CD4-positive, alpha-beta T cell treated with Interleukin-15 for 1 hour (primary cell): ENCODE measurements around the gene ZAP70.

Experiments used
- DNase-seq: peaks from one replicate; pipeline ENCODE4 v3.0.0-alpha.2; 2020

ZAP70 gene

GRCh38 chr2:97755491-97755890 is 42.1 kb downstream of the ZAP70 start:
- no peak for DNase-seq

DNA sequence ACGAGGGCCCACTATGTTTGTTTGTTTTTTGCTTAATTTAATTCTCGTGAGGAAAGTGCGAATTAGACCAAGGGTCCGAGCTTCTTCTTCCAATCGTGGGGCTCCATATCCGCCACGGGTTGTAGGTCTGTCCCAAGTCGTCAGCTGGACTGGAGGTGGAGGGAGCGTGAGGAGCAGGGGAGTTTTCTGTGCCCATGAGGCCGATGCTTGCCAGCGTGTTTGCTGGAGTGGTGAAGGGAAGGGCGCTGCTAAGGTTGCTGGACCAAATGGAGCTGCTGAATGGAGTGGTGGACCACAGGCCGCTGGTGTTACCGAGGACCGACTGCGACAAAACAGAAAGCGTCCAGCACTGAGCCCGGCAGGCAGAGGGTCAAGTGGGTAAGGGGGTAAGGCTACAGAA is 43.7 kb downstream of the ZAP70 start:
- DNase-seq = no peak

- DNase-seq = no peak
These were observed 44.8 kb downstream of the ZAP70 start for GRCh38 chr2:97758131-97758705.

- no peak for DNase-seq
These were observed 46.5 kb downstream of the ZAP70 start for GRCh38 chr2:97759727-97760407.

GRCh38 chr2:97760480-97761049 is 47.2 kb downstream of the ZAP70 start:
- no peak for DNase-seq

DNA sequence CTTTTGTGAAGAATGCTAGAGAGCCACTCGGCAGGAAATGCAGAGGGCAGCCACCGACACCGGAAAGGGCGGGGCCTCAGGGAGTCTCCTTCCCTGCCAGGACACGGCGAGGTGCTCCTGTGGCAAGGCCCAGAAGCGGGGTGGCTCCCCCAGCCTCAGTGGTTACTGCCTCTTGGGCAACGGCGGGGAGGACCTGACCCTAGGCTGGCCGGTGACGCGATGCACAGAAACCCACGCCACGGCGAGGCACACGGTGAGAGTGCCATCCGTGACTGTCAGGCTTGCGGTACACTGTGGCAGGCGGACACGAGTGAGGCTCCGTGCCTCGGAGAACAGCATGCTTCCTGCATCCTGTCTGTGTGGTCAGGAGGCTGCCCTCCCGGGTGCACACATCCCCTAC is 47.8 kb downstream of the ZAP70 start:
- DNase-seq = peak; percentile 24

- no peak for DNase-seq
These were observed 49.9 kb downstream of the ZAP70 start for GRCh38 chr2:97763176-97763845.

- DNase-seq = no peak
These were observed 51.3 kb downstream of the ZAP70 start for GRCh38 chr2:97764559-97765263.

GRCh38 chr2:97765933-97766332 is 52.6 kb downstream of the ZAP70 start:
- no peak for DNase-seq

DNA sequence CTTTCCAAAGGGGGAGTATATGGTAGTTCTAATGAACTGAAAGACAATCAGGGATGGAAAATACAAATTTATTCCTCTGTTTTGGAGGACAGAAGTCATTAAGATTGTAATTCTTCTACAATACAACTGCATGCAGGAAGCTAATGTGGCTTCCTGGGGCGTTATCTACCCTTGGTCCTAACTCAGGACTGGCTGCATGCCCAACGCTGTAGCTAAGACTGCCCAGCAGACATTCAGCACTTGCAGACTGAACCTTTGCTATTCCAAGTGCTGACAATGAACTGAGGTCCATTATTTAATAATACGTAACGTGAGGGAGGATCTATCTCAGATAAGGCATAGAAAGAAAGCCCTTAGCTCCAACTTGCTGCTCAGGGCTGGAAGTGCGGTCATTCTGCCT is 53.2 kb downstream of the ZAP70 start:
- DNase-seq = no peak

GRCh38 chr2:97769308-97769707 is 55.9 kb downstream of the ZAP70 start:
- DNase-seq = no peak

GRCh38 chr2:97769711-97770110 is 56.3 kb downstream of the ZAP70 start:
- DNase-seq = no peak

GRCh38 chr2:97770445-97770844 is 57.1 kb downstream of the ZAP70 start:
- DNase-seq = no peak

DNA sequence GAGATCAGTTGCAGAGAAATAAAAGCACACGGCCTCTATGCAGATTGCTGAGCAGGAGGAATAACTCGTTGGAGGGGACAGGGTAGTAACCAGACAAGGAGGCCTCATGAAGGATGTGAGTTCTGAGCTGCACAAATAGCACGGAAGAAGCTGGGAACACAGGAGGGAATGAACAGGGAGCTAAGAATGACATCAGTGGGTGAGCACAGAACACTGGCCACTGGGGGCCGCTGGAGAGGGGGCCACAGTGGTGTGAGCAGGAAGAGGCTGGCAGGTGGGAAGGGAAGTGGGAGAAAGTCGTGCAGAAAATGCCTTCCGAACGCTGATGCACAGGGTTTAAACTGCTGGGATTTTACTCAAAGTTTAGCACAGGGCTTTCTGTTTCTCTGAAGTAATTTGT is 61.0 kb downstream of the ZAP70 start:
- DNase-seq = no peak

- DNase-seq = no peak
These were observed 61.7 kb downstream of the ZAP70 start for GRCh38 chr2:97775074-97775473.

- DNase-seq = no peak
These were observed 65.8 kb downstream of the ZAP70 start for GRCh38 chr2:97779141-97779540.

GRCh38 chr2:97781981-97782380 is 68.6 kb downstream of the ZAP70 start:
- DNase-seq = no peak

- no peak for DNase-seq
These were observed 71.6 kb downstream of the ZAP70 start for GRCh38 chr2:97784953-97785352.

DNA sequence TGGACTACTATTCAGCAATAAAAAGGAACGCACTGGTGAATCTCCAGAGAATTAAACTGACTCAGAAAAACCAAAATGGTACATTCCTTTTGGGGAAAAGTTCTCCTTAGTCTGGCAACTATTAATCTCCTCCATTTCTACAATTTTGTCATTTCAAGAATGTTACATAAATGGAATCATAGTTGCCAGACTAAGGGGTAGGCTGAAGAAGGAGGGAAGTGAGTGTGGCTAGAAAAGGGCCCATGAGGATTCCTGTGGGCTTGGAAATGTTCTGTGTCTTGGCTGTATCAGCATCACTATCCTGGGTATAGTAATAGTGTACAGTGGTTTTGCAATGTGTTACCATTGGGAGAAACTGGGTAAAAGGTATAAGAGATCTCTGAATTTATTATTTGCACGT is 72.4 kb downstream of the ZAP70 start:
- DNase-seq = no peak

DNA sequence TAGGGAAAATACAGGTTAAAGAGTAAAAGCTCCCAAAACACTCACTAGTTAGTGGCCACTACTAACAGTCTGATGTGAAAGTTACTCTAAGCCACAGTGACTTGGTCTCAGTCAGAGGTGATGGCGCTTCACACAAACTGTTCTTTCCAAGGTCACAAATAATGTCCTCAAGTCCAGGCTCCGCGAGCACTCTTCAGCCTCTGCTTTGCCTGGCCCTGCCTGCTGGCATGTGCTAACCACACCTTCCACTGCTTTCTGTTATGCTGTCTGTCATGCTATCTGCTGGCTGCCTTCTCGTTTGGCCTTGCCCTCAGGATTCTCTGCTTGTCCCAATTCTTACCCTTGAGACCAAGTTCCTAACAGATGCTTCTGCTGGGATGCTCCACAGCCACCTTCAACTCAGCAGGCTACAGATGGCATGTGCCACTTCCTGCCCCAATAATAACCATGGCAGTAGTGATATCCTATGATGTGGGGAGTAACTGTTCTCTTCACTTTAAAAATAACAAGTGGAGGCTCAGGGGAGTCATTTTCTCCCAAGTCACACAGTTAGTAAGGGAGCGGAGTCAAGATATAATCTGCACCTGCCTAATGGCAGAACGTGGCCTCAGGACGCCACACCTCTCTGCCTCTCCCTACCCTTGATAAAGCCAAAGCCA is 75.7 kb downstream of the ZAP70 start:
- no peak for DNase-seq
